ENCODE data around the gene ARPC1B. TPM values are rescaled to one million over a fixed set of nuclear protein-coding genes. Genes with fewer than 3 reads are reported as not detected.

ARPC1B gene
- total and polyA plus RNA-seq, 9 of the 15 experiments (the other 6 are each of a cell fraction or from before 2014, with no cell fraction given), result 6.7 to 357 (median 211) TPM

DNA sequence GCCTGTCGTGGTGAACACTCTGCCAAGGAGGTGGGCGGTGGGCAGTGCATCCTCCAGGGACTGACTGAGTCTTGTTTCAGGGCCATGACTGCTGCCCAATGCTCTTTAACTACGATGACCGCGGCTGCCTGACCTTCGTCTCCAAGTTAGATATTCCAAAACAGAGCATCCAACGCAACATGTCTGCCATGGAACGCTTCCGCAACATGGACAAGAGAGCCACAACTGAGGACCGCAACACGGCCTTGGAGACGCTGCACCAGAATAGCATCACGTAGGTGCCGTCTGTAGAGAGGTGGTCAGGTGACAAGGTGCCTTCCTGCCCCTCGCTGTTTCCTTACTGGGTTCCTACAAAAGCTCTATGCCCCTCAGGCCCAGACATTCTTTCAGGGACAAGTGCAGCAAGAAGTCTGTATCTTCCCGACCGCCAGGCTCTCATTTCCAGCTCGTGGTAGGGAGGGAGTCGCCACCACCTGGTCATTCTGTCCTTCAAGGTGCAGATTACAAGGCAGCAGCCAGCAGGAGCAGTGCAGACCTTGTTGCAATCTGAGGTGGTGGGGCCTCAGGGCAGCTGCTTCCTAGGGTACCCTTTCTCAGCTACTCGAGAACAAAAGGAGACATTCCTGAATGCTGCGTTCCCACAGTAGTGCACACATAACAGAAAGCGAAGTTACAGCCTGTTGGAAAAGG, 14.9 kb upstream of the ARPC1B start:
- TF ChIP-seq NFIC (IDR thresholded peaks at IDR 0.05) (no peak), MCM5 (IDR thresholded peaks at IDR 0.05; ENCODE audit: low read depth) (no peak), ZFX (CRISPR knock-in tag; IDR thresholded peaks at IDR 0.05) (no peak), RAD21 (CRISPR knock-in tag; conservative IDR thresholded peaks at IDR 0.05 in 1 of 2, IDR thresholded peaks at IDR 0.05 in 1 of 2) (0 out of 4 replicates have a peak, but pooled peaks of 1 of the 2 experiments have one; percentile 14), STAT5B (CRISPR knock-in tag; IDR thresholded peaks at IDR 0.05) (no peak), ZNF354B (CRISPR knock-in tag; IDR thresholded peaks at IDR 0.05) (no peak), RFX5 (IDR thresholded peaks at IDR 0.05; ENCODE audit: low read depth, low read length) (no peak), CTCF (IDR thresholded peaks at IDR 0.05 in 2 of 3, conservative IDR thresholded peaks at IDR 0.05 in 1 of 3; ENCODE audit: insufficient read depth in 2 of 3, low read depth in 1 of 3, low read length in 3 of 3) (peak in 2 of 3 experiments; percentile 42 to 68; a peak in 4 of 6 replicates), ZNF134 (CRISPR knock-in tag; conservative IDR thresholded peaks at IDR 0.05) (no peak), ZNF124 (CRISPR knock-in tag; IDR thresholded peaks at IDR 0.05) (no peak), ZBTB33 (CRISPR knock-in tag; IDR thresholded peaks at IDR 0.05) (peak; percentile 79), PTRF (tag; IDR thresholded peaks at IDR 0.05) (no peak)
- TF ChIP-seq, protein P1, sequence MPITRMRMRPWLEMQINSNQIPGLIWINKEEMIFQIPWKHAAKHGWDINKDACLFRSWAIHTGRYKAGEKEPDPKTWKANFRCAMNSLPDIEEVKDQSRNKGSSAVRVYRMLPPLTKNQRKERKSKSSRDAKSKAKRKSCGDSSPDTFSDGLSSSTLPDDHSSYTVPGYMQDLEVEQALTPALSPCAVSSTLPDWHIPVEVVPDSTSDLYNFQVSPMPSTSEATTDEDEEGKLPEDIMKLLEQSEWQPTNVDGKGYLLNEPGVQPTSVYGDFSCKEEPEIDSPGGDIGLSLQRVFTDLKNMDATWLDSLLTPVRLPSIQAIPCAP (CRISPR knock-in tag; IDR thresholded peaks at IDR 0.05; ENCODE audit: borderline replicate concordance), result no peak
- no peaks in the 10 kb centered on the region for H3K9me1 ChIP-seq (ENCODE audit: control insufficient read depth, insufficient read depth, low read length)
- H3K9ac ChIP-seq (ENCODE audit: insufficient read depth in 1 of 2, low read depth in 2 of 2, low read length in 2 of 2), result no peak overlapping the region
- WGBS (ENCODE audit: insufficient coverage, low coverage, missing lambda C conversion rate), result 94% methylated on average over 22 of the region's 22 CpGs
- H3K79me2 ChIP-seq (ENCODE audit: control insufficient read depth, insufficient read depth, low read length), result no peaks in the 10 kb centered on the region
- intact Hi-C loops (cut with micrococcal nuclease), result loop anchor here (5.0 kb wide), 1 partner anchor 32 kb away; the partner anchor contains the start of gene ARPC1A
- no peak overlapping the region for H3K4me2 ChIP-seq (ENCODE audit: insufficient read depth, low read length)
- H3K4me1 ChIP-seq (replicated peaks in 1 of 2; ENCODE audit: control insufficient read depth in 2 of 2, insufficient read depth in 2 of 2, low read length in 2 of 2), result peaks cover 0 to 6% of the 10 kb centered on the region in 2 experiments; a peak in 3 of 5 replicates
- H3K4me3 ChIP-seq, result no peak overlapping the region
- ChIA-PET CTCF (ENCODE audit: low intra/inter-chr PET ratio) (no interaction called here), POLR2A (interaction anchor here (0.6 to 1.1 kb wide), 2 partner anchors 10 to 21 kb away, joined by 3 to 6 read pairs; no protein-coding TSS in a partner anchor)
- ATAC-seq, result 0 out of 3 replicates have a peak, but pooled peaks have one; percentile 20
- no peak for FAIRE-seq
- no peak for DNase-seq (ENCODE audit: extremely low read depth in 1 of 4, low spot score in 3 of 4)
- in situ Hi-C loops (cut with MboI), result no loop called here
- BruUV-seq (replicated peaks), result no TSS peak
- no peak overlapping the region for H3K27ac ChIP-seq (ENCODE audit: extremely low read depth, low read depth, low read length)
- H2AFZ ChIP-seq (ENCODE audit: low read depth, low read length), result no peak overlapping the region
- H3K9me3 ChIP-seq (replicated peaks; ENCODE audit: control insufficient read depth, insufficient read depth, low read depth, low read length), result no peaks in the 10 kb centered on the region
- H4K20me1 ChIP-seq (replicated peaks; ENCODE audit: control insufficient read depth, insufficient read depth, low read length), result no peaks in the 10 kb centered on the region
- H3K27me3 ChIP-seq (ENCODE audit: control insufficient read depth in 2 of 2, insufficient read depth in 2 of 2, low read length in 2 of 2), result no peaks in the 10 kb centered on the region
- H3K36me3 ChIP-seq (ENCODE audit: control insufficient read depth, insufficient read depth, low read length), result peaks cover 72% of the 10 kb centered on the region

All from K562 (cell line).